Mesodermal cell (in vitro differentiated cells): Measurements from ENCODE around the gene CPM.

Experiments
- H3K27ac ChIP-seq: 2 replicates; pipeline ENCODE4 v1.7.0; 2013; ENCODE audit warnings: mild to moderate bottlenecking, low read depth, low read length, moderate library complexity; ENCODE audit not compliant: severe bottlenecking
- H3K36me3 ChIP-seq: 2 replicates; pipeline ENCODE4 v1.7.1; 2013; ENCODE audit warnings: mild to moderate bottlenecking, low read length, moderate library complexity; ENCODE audit not compliant: control insufficient read depth, insufficient read depth
- H3K4me1 ChIP-seq: one replicate; pipeline ENCODE4 v1.7.1; 2013; ENCODE audit warnings: mild to moderate bottlenecking, low read length; ENCODE audit not compliant: insufficient read depth, control insufficient read depth, poor library complexity, severe bottlenecking
- H3K4me3 ChIP-seq: 2 replicates; pipeline ENCODE4 v1.7.0; 2013; ENCODE audit warnings: low read length, control low read depth, mild to moderate bottlenecking; ENCODE audit not compliant: insufficient read depth, poor library complexity, severe bottlenecking; ENCODE audit errors: extremely low read depth
- H3K9me3 ChIP-seq: 2 replicates; pipeline ENCODE4 v1.7.1; 2013; ENCODE audit warnings: mild to moderate bottlenecking, low read length, moderate library complexity; ENCODE audit not compliant: control insufficient read depth
- WGBS, 2 experiments: methylation state at CpG; one replicate each; pipeline ENCODE4 v1.1.5; 2013; ENCODE audit warnings: missing lambda C conversion rate in 2 of 2; ENCODE audit not compliant: insufficient coverage in 2 of 2; 5-methylcytosine and 5-hydroxymethylcytosine counted together

The CPM gene

GRCh38 chr12:68878283-68878682 is 54.7 kb downstream of the CPM start:
- Histone ChIP-seq H3K4me3 (no peak overlapping the region), H3K36me3 (no peaks in the 10 kb centered on the region), H3K27ac (no peak overlapping the region), H3K9me3 (no peaks in the 10 kb centered on the region), H3K4me1 (no peaks in the 10 kb centered on the region)
- WGBS, 2 experiments = 90 to 100% methylated on average over 2 to 3 of the region's 4 CpGs

DNA sequence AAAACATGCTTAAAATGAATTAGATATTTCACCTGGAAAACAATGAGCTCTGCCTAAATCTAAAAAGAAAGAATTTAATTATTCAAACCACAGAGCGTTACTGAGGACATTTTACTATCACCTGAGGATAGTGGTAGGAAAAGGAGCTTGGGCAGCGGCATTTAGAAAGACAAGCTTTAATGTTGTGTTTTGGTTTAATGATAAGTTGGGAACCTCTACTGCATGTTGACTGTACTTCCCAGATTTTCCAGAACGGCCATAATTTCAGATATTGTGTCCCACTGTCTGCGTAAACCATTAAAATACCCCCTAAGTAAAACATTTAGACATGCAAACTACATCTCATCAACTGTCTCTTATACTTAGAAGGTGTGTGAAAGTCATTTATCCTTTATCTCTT is 55.4 kb downstream of the CPM start:
- Histone ChIP-seq H3K36me3 (no peaks in the 10 kb centered on the region), H3K4me3 (no peak overlapping the region), H3K4me1 (no peaks in the 10 kb centered on the region), H3K9me3 (no peaks in the 10 kb centered on the region), H3K27ac (no peak overlapping the region)
- 83 to 100% methylated on average over 1 of the region's 4 CpGs for WGBS, 2 experiments

DNA sequence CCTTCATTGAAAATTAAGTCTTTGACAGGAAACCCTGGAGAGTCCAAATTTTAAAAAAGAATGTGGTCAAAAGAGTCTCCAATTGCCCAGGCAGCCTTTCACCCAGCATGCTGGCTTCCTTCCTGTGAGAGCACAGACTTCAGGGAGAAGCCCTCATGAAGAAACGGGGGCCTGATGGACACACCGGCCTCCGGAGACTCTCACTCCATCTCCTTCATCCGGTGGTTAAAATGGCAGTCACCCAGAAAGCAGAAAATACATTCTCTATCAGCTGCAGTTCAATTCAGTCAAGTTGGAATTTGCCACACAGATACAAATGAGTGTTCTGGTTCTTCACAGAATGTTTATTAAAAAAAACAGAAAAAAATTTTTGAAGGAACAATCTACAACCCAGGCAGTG is 56.5 kb downstream of the CPM start:
- Histone ChIP-seq H3K36me3 (no peaks in the 10 kb centered on the region), H3K4me3 (no peak overlapping the region), H3K9me3 (no peaks in the 10 kb centered on the region), H3K27ac (no peak overlapping the region), H3K4me1 (no peaks in the 10 kb centered on the region)
- 73 to 89% methylated on average over 3 to 4 of the region's 4 CpGs for WGBS, 2 experiments

DNA sequence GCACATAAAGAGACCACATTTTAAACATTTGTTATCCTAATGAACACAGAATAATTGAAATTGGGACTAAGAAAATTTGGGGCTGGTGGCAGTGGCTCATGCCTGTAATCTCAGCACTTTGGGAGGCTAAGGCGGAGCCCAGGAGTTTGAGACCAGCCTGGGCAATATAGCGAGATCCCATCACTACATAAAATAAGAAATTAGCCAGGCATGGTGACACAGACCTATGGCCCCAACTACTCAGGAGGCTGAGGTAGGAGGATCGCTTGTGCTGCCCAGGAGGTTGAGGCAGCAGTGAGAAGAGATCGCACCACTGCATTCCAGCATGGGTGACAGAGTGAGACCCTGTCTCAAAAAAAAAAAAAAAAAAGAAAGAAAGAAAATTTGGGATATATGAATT is 59.7 kb downstream of the CPM start:
- Histone ChIP-seq H3K9me3 (no peaks in the 10 kb centered on the region), H3K27ac (no peak overlapping the region), H3K4me1 (no peaks in the 10 kb centered on the region), H3K4me3 (no peak overlapping the region), H3K36me3 (no peaks in the 10 kb centered on the region)
- WGBS, 2 experiments = 82 to 100% methylated on average over 2 to 3 of the region's 4 CpGs

- H3K27ac ChIP-seq = no peak overlapping the region
- no peaks in the 10 kb centered on the region for H3K9me3 ChIP-seq
- no peaks in the 10 kb centered on the region for H3K36me3 ChIP-seq
- H3K4me3 ChIP-seq = no peak overlapping the region
- WGBS, 2 experiments = 0% methylated on average over 1 of the region's 6 CpGs; no CpG with 5 or more reads in 1 of the 2 experiments
- H3K4me1 ChIP-seq = no peaks in the 10 kb centered on the region
Observed at GRCh38 chr12:68871921-68872320, 61.0 kb downstream of the CPM start.

- no peak overlapping the region for H3K27ac ChIP-seq
- H3K9me3 ChIP-seq = no peaks in the 10 kb centered on the region
- no peaks in the 10 kb centered on the region for H3K36me3 ChIP-seq
- H3K4me3 ChIP-seq = no peak overlapping the region
- H3K4me1 ChIP-seq = no peaks in the 10 kb centered on the region
- WGBS, 2 experiments = 66 to 73% methylated on average over 5 of the region's 8 CpGs
Observed at GRCh38 chr12:68871396-68871795, 61.6 kb downstream of the CPM start.

DNA sequence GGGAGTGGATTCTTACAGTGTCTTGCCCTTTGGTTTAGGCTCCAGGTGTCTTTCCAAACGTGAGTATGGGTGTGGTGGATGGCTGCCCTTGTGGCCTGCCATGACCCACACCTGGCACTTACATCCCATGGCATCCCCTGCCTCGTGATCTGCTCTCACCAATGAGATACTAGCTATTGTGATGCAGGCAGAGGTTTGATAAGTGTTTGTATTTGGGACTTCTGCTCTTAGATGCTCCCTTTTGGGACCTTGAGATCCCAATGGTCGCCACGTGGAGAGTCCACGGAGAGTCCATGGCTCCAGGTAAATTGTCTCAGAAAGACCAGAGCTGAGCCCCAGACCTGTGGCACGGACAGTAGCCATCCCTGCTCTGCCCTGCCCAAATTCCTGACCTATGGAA is 62.5 kb downstream of the CPM start:
- H3K27ac ChIP-seq = no peak overlapping the region
- WGBS, 2 experiments = 78 to 84% methylated on average over 4 to 5 of the region's 6 CpGs

DNA sequence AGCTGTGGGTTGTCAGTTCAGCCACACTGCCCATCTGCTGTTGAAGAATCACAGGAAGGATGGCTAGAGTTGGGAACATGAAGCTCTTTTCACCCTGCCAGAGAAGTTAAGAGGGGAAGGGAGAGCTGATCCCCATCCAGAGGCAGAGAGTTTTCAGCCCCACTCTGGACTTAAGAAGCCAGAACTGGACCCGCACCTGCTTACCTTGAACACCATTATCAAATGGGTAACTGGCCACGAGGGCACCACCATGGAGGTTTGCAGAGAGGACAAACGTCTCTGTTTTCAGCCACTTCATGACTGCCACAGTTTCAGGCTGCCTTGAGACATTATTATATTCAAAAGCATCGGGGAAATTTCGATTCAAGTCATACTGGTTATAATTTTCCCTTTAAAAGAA is 63.0 kb downstream of the CPM start:
- no peak overlapping the region for H3K27ac ChIP-seq
- 83 to 93% methylated on average over 1 to 3 of the region's 5 CpGs for WGBS, 2 experiments
- H3K4me3 ChIP-seq = no peak overlapping the region
- H3K36me3 ChIP-seq = no peaks in the 10 kb centered on the region
- no peaks in the 10 kb centered on the region for H3K4me1 ChIP-seq
- no peaks in the 10 kb centered on the region for H3K9me3 ChIP-seq

More for the DNA sequence above, 62.5 kb downstream of the CPM start:
- Histone ChIP-seq H3K36me3 (no peaks in the 10 kb centered on the region), H3K4me1 (no peaks in the 10 kb centered on the region), H3K4me3 (no peak overlapping the region), H3K9me3 (no peaks in the 10 kb centered on the region)

DNA sequence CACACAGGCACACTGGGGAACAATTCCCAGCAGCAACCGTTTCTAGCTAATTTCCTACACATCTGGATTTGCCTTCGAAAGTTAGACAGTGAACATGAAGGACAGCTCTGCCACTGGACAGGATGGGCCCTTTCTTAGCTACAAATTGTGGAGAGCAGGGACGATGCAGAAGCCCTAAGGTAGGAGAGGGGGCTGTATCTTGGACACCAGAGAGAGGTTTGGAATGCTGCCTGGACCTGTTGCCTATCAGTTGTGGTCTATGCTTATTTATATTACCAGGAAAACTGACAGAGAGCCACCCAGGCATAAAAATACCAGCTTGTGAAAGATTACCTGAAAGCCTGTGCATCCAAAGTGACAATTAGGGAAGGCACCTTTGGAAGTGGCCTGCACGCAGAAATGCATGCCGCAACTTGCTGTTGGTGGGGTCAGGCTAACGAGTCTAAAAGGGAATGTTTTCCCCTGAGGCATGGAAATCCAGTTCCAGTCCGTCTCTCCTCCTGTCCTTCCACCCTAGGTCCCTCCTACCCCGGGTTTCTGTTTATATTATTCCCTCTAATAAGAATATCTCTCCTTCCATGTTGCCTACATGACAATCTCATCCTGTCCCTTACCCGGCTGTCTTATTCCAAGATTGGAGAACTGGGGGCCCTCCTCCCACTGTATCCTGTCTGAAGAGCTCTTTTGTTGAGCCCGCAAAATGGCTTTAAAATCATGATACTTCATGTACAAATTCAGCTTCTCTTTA is 64.8 kb downstream of the CPM start:
- H3K9me3 ChIP-seq = no peaks in the 10 kb centered on the region
- H3K4me1 ChIP-seq = no peaks in the 10 kb centered on the region
- no peak overlapping the region for H3K4me3 ChIP-seq
- WGBS, 2 experiments = 80 to 87% methylated on average over 8 to 9 of the region's 10 CpGs
- H3K27ac ChIP-seq = no peak overlapping the region
- no peaks in the 10 kb centered on the region for H3K36me3 ChIP-seq

- Histone ChIP-seq H3K9me3 (no peaks in the 10 kb centered on the region), H3K4me3 (no peak overlapping the region), H3K36me3 (no peaks in the 10 kb centered on the region), H3K4me1 (no peaks in the 10 kb centered on the region), H3K27ac (no peak overlapping the region)
- WGBS, 2 experiments = 65 to 78% methylated on average over 5 of the region's 5 CpGs
Observed at GRCh38 chr12:68867606-68868005, 65.4 kb downstream of the CPM start.

DNA sequence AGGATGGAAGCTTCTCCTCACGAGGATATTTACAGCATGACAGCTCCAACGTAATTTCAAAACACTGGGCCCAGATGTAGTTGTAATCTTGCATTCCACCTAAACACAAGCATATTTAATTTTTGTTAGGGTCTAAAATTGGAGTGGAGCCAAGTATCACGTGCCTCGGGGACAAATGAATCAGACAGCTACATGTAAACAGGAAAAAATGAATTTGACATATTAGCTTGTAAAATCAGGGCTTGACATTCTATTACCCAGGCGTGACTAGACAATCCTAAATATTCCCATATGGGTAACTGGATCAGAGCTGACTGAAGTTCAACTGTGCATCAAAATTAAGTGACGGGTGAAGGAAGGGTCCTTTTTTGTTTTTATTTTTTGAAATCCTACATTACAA is 66.0 kb downstream of the CPM start:
- H3K27ac ChIP-seq = no peak overlapping the region
- no peaks in the 10 kb centered on the region for H3K4me1 ChIP-seq
- no peak overlapping the region for H3K4me3 ChIP-seq
- H3K9me3 ChIP-seq = no peaks in the 10 kb centered on the region
- WGBS, 2 experiments = no CpG with 5 or more reads among the region's 6 CpGs
- H3K36me3 ChIP-seq = no peaks in the 10 kb centered on the region
